NB4 (cell line): ENCODE results near the gene HAGHL.

Experiments
- DNase-seq: peaks from one replicate; pipeline ENCODE4 v3.0.0; 2010; ENCODE audit warnings: low read depth
- H3K4me3 ChIP-seq: one replicate; pipeline ENCODE4 v1.5.1; 2011; ENCODE audit warnings: mild to moderate bottlenecking, low read depth, low read length, moderate library complexity
- MYC ChIP-seq: IDR thresholded peaks from 2 replicates; pipeline ENCODE4 v1.6.1; 2011; ENCODE audit warnings: low read depth, low read length
- POLR2A ChIP-seq: IDR thresholded peaks from 2 replicates; pipeline ENCODE4 v1.6.1; 2011; ENCODE audit warnings: mild to moderate bottlenecking; ENCODE audit not compliant: insufficient read length; ENCODE audit errors: extremely low read depth
- TF ChIP-seq, protein P1 (sequence below): IDR thresholded peaks from 2 replicates; pipeline ENCODE4 v1.6.1; 2011; ENCODE audit warnings: low read depth, low read length
- TF ChIP-seq, protein P2 (sequence below): IDR thresholded peaks from one replicate; pipeline ENCODE4 v1.5.1; 2012; ENCODE audit warnings: low read depth, low read length

Gene HAGHL

DNA sequence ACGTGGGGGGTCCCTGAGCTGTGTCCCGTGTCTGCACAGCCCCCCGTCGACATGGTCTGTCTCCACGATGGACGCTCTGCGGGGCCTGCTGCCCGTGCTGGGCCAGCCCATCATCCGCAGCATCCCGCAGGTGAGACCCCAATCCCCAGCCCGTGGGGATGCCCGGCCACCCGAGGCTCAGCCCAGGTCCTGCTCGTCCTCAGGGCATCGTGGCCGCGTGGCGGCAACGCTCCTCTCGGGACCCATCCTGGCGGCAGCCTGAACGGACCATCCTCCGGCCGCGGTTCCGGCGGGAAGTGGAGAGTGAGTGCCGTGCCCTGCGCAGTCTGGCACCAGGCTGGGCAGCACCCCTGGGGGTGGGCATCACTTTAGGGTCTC lies 38.6 kb downstream of the HAGHL start:
- no peak overlapping the region for H3K4me3 ChIP-seq
- DNase-seq, result no peak
- TF ChIP-seq, protein P1, sequence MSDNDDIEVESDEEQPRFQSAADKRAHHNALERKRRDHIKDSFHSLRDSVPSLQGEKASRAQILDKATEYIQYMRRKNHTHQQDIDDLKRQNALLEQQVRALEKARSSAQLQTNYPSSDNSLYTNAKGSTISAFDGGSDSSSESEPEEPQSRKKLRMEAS, result no peak
- TF ChIP-seq, protein P2, sequence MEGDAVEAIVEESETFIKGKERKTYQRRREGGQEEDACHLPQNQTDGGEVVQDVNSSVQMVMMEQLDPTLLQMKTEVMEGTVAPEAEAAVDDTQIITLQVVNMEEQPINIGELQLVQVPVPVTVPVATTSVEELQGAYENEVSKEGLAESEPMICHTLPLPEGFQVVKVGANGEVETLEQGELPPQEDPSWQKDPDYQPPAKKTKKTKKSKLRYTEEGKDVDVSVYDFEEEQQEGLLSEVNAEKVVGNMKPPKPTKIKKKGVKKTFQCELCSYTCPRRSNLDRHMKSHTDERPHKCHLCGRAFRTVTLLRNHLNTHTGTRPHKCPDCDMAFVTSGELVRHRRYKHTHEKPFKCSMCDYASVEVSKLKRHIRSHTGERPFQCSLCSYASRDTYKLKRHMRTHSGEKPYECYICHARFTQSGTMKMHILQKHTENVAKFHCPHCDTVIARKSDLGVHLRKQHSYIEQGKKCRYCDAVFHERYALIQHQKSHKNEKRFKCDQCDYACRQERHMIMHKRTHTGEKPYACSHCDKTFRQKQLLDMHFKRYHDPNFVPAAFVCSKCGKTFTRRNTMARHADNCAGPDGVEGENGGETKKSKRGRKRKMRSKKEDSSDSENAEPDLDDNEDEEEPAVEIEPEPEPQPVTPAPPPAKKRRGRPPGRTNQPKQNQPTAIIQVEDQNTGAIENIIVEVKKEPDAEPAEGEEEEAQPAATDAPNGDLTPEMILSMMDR, result no peak
- TF ChIP-seq MYC (no peak), POLR2A (no peak)

DNA sequence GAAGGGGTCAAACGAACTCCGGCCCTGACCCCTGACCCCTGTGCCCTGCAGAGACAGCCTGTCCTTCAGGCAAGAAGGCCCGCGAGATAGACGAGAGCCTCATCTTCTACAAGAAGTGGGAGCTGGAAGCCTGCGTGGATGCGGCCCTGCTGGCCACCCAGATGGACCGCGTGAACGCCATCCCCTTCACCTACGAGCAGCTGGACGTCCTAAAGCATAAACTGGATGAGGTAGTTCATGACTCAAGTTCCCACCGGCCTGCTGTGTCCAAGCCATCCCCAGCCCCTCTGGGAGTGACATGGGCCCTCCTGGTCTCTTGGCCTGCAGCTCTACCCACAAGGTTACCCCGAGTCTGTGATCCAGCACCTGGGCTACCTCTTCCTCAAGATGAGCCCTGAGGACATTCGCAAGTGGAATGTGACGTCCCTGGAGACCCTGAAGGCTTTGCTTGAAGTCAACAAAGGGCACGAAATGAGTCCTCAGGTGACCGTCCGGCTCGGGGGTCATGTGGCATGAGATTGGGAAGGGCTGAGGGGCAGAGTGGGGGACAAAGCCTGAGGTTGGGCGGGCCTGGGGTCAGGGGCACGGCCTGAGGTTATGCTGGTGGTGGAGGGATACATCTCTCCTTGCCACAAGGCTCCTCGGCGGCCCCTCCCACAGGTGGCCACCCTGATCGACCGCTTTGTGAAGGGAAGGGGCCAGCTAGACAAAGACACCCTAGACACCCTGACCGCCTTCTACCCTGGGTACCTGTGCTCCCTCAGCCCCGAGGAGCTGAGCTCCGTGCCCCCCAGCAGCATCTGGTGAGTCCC lies 39.3 kb downstream of the HAGHL start:
- no peak overlapping the region for H3K4me3 ChIP-seq
- TF ChIP-seq, protein P1, result no peak
- TF ChIP-seq POLR2A (no peak), MYC (no peak)
- TF ChIP-seq, protein P2, result no peak
- no peak for DNase-seq

DNA sequence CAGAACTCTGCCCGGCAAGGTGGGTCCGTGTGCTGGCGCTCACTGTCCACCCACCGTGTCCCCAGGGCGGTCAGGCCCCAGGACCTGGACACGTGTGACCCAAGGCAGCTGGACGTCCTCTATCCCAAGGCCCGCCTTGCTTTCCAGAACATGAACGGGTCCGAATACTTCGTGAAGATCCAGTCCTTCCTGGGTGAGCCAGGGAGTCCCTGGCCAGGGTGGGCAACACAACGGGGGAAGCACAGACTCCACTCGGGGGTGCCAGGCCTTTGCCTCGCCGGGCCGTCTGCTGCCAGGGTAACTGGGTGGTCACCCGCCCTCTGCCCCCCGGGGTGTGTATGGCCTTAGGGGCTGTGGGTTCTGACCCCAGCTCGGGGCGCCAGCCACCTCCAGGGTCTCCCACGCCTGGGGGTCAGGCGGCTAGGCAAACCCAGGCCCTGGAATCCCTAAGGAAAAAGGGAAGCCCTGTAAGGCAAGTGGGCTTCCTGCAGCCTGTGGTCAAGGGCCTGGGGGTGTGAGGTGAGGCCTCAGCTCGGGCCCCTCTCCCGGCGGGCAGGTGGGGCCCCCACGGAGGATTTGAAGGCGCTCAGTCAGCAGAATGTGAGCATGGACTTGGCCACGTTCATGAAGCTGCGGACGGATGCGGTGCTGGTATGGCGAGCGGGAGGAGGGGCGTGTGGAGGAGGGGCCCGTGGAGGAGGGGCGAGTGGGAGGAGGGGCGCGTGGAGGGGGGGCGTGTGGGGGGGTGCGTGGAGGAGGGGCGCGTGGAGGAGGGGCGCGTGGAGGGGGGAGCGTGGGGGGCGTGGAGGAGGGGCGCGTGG lies 40.1 kb downstream of the HAGHL start:
- no peak for DNase-seq
- H3K4me3 ChIP-seq, result no peak overlapping the region
- TF ChIP-seq, protein P2, result no peak
- no peak for TF ChIP-seq POLR2A
- TF ChIP-seq, protein P1, result no peak
- TF ChIP-seq MYC, result no peak

DNA sequence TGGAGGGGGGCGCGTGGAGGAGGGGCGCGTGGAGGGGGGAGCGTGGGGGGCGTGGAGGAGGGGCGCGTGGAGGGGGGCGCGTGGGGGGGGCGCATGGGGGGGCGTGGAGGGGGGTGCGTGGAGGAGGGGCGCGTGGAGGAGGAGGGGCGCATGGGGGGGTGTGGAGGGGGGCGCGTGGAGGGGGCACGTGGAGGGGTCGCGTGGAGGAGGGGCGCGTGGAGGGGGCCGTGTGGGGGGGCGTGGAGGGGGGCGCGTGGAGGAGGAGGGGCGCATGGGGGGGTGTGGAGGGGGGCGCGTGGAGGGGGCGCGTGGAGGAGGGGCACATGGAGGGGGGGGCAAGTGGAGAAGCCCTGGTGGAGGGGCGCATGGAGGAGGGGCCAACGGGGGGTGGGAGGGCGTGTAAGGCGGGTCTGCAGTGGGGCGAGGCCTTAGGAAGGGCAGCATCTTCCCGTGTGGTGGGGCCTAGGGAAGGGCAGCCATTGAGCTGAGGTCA lies 40.9 kb downstream of the HAGHL start:
- H3K4me3 ChIP-seq, result no peak overlapping the region
- no peak for DNase-seq
- TF ChIP-seq, protein P2, result no peak
- TF ChIP-seq MYC (no peak), POLR2A (no peak)
- TF ChIP-seq, protein P1, result no peak

DNA sequence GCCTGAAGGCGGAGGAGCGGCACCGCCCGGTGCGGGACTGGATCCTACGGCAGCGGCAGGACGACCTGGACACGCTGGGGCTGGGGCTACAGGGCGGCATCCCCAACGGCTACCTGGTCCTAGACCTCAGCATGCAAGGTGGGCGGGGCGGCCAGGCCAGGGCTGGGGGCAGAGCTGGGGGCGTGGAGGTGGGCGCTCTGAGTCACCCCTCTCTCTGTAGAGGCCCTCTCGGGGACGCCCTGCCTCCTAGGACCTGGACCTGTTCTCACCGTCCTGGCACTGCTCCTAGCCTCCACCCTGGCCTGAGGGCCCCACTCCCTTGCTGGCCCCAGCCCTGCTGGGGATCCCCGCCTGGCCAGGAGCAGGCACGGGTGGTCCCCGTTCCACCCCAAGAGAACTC lies 41.5 kb downstream of the HAGHL start:
- no peak overlapping the region for H3K4me3 ChIP-seq
- TF ChIP-seq, protein P2, result no peak
- no peak for DNase-seq
